Activated CD4-positive, alpha-beta T cell treated with anti-CD3 and anti-CD28 coated beads for 36 hours (primary cell): ENCODE measurements around the gene ZMYND15. TPM values are rescaled to one million over a fixed set of nuclear protein-coding genes. Genes with fewer than 3 reads are reported as not detected.

Experiments
- ATAC-seq: fragments of 200-7000 bp; cut with Tn5 transposase; one replicate; pipeline ENCODE4 v1.10.0; 2021; ENCODE audit warnings: mild to moderate bottlenecking, moderate library complexity
- CTCF ChIA-PET: fragments of 350-600 bp; sonication (Branson Sonifier 250); formaldehyde crosslinking; loops from one replicate; lab custom pipeline; 2021; ENCODE audit warnings: antibody characterized with exemption; lab: Charles Lee
- POLR2A ChIA-PET: fragments of 350-600 bp; sonication (Branson Sonifier 250); formaldehyde crosslinking; loops from one replicate; lab custom pipeline; 2021; ENCODE audit warnings: antibody characterized with exemption, inconsistent platforms; lab: Charles Lee
- DNase-seq: peaks from one replicate; pipeline ENCODE4 v3.0.0-alpha.2; 2020
- H3K27ac Mint-ChIP-seq: one replicate; pipeline ENCODE4 v1.8.0; 2021; ENCODE audit warnings: mixed read lengths
- H3K27me3 Mint-ChIP-seq: one replicate; pipeline ENCODE4 v1.8.0; 2021; ENCODE audit warnings: mixed read lengths
- H3K36me3 Mint-ChIP-seq: one replicate; pipeline ENCODE4 v1.8.0; 2021; ENCODE audit warnings: low read depth, mixed read lengths
- H3K4me1 Mint-ChIP-seq: one replicate; pipeline ENCODE4 v1.8.0; 2021; ENCODE audit warnings: mixed read lengths
- H3K4me3 Mint-ChIP-seq: one replicate; pipeline ENCODE4 v1.8.0; 2021; ENCODE audit warnings: mild to moderate bottlenecking, moderate library complexity, mixed read lengths
- H3K9me3 Mint-ChIP-seq: one replicate; pipeline ENCODE4 v1.8.0; 2021; ENCODE audit warnings: low read depth, mixed read lengths
- intact Hi-C, 2 experiments: fragments of 100-400 bp; cut with DNase I in 1 of 2; cut with micrococcal nuclease in 1 of 2; formaldehyde crosslinking; loops; one replicate each; pipeline versions ENCODE4 v1.14.2 to v1.15.1; 2022 to 2024; cut with DNase I, micrococcal nuclease
- total RNA-seq, 2 experiments: library from RNA; stranded (reverse); gene quantifications; one replicate each; pipeline ENCODE4 v1.2.3, GENCODE V29; 2021

The ZMYND15 gene
- total RNA-seq, 2 experiments from 2014 or later = 0.09 to 0.11 TPM

GRCh38 chr17:4766723-4767122, 27.1 kb downstream of the ZMYND15 start:
- no peaks in the 10 kb centered on the region for H3K9me3 Mint-ChIP-seq
- H3K4me3 Mint-ChIP-seq = no peak overlapping the region
- intact Hi-C loops = no loop called here
- no peak overlapping the region for H3K27ac Mint-ChIP-seq
- H3K36me3 Mint-ChIP-seq = no peaks in the 10 kb centered on the region
- no peak for ATAC-seq
- POLR2A ChIA-PET = no interaction called here
- no peak for DNase-seq
- H3K27me3 Mint-ChIP-seq = peaks cover 5% of the 10 kb centered on the region
- H3K4me1 Mint-ChIP-seq = peaks cover 11% of the 10 kb centered on the region
- CTCF ChIA-PET = no interaction called here

- H3K4me3 Mint-ChIP-seq = no peak overlapping the region
- H3K9me3 Mint-ChIP-seq = no peaks in the 10 kb centered on the region
- ChIA-PET CTCF (interaction anchor here (0.6 to 1.6 kb wide), 2 partner anchors 12 to 22 kb away, joined by 3 read pairs; no protein-coding TSS in a partner anchor), POLR2A (no interaction called here)
- no peak for DNase-seq
- ATAC-seq = no peak
- peaks cover 7% of the 10 kb centered on the region for H3K27me3 Mint-ChIP-seq
- intact Hi-C loops = no loop called here
- H3K36me3 Mint-ChIP-seq = no peaks in the 10 kb centered on the region
- no peak overlapping the region for H3K27ac Mint-ChIP-seq
- peaks cover 13% of the 10 kb centered on the region for H3K4me1 Mint-ChIP-seq
These were observed 28.7 kb downstream of the ZMYND15 start for GRCh38 chr17:4768298-4768697.

GRCh38 chr17:4769628-4770027, 30.0 kb downstream of the ZMYND15 start:
- POLR2A ChIA-PET = no interaction called here
- Mint-ChIP-seq H3K27ac (no peak overlapping the region), H3K9me3 (no peaks in the 10 kb centered on the region), H3K27me3 (peaks cover 7% of the 10 kb centered on the region), H3K4me1 (peaks cover 13% of the 10 kb centered on the region), H3K4me3 (no peak overlapping the region), H3K36me3 (no peaks in the 10 kb centered on the region)
- DNase-seq (no peak), ATAC-seq (peak; percentile 47)
- intact Hi-C loops = no loop called here
- CTCF ChIA-PET = interaction anchor here (1.6 kb wide), 1 partner anchor 13 kb away, joined by 3 read pairs; no protein-coding TSS in a partner anchor

GRCh38 chr17:4771519-4772234, 32.0 kb downstream of the ZMYND15 start, which contains the start of gene TM4SF5:
Gene TM4SF5 (plus strand): TSS chr17:4771886. CDS start chr17:4771923, 37 bp downstream.
- ATAC-seq (peak; percentile 60), DNase-seq (peak; percentile 17)
- ChIA-PET POLR2A (no interaction called here), CTCF (no interaction called here)
- intact Hi-C loops = no loop called here
- Mint-ChIP-seq H3K4me1 (peaks cover 13% of the 10 kb centered on the region), H3K4me3 (no peak within 1 kb of the TSS), H3K36me3 (no peaks in the 10 kb centered on the region), H3K27me3 (peaks cover 7% of the 10 kb centered on the region), H3K27ac (no peak within 1 kb of the TSS), H3K9me3 (no peaks in the 10 kb centered on the region)

GRCh38 chr17:4772235-4772613, 32.6 kb downstream of the ZMYND15 start:
- H3K27ac Mint-ChIP-seq = no peak overlapping the region
- ChIA-PET POLR2A (no interaction called here), CTCF (no interaction called here)
- no peaks in the 10 kb centered on the region for H3K9me3 Mint-ChIP-seq
- H3K4me3 Mint-ChIP-seq = no peak overlapping the region
- peaks cover 13% of the 10 kb centered on the region for H3K4me1 Mint-ChIP-seq
- DNase-seq (no peak), ATAC-seq (no peak)
- H3K27me3 Mint-ChIP-seq = peaks cover 7% of the 10 kb centered on the region
- H3K36me3 Mint-ChIP-seq = no peaks in the 10 kb centered on the region
- intact Hi-C loops = no loop called here

GRCh38 chr17:4777969-4778760, 38.5 kb downstream of the ZMYND15 start:
- Mint-ChIP-seq H3K4me1 (no peaks in the 10 kb centered on the region), H3K27ac (no peak overlapping the region), H3K27me3 (peaks cover 22% of the 10 kb centered on the region), H3K36me3 (no peaks in the 10 kb centered on the region), H3K9me3 (no peaks in the 10 kb centered on the region), H3K4me3 (no peak overlapping the region)
- intact Hi-C loops = no loop called here
- POLR2A ChIA-PET = interaction anchor here (1.3 kb wide), 1 partner anchor 12 kb away, joined by 3 read pairs; no protein-coding TSS in a partner anchor
- DNase-seq (no peak), ATAC-seq (no peak)
- CTCF ChIA-PET = interaction anchor here (0.5 kb wide), 1 partner anchor 147 kb away, joined by 3 read pairs; no protein-coding TSS in a partner anchor

- ChIA-PET CTCF (interaction anchor here (0.6 kb wide), 1 partner anchor 580 kb away, joined by 3 read pairs; no protein-coding TSS in a partner anchor), POLR2A (no interaction called here)
- ATAC-seq (no peak), DNase-seq (no peak)
- intact Hi-C loops = no loop called here
- H3K36me3 Mint-ChIP-seq = no peaks in the 10 kb centered on the region
- H3K9me3 Mint-ChIP-seq = no peaks in the 10 kb centered on the region
- no peak overlapping the region for H3K27ac Mint-ChIP-seq
- no peak overlapping the region for H3K4me3 Mint-ChIP-seq
- peaks cover 40% of the 10 kb centered on the region for H3K27me3 Mint-ChIP-seq
- peaks cover 2% of the 10 kb centered on the region for H3K4me1 Mint-ChIP-seq
These were observed 40.8 kb downstream of the ZMYND15 start for GRCh38 chr17:4780325-4780955.

GRCh38 chr17:4782652-4783051, 43.0 kb downstream of the ZMYND15 start:
- ATAC-seq = peak; percentile 41
- H3K27ac Mint-ChIP-seq = no peak overlapping the region

GRCh38 chr17:4785311-4786105, 45.9 kb downstream of the ZMYND15 start:
- ChIA-PET POLR2A (no interaction called here), CTCF (interaction anchor here (1.0 kb wide), 1 partner anchor 45 kb away, joined by 4 read pairs; no protein-coding TSS in a partner anchor)
- ATAC-seq = no peak
- Mint-ChIP-seq H3K27ac (no peak overlapping the region), H3K4me3 (no peak overlapping the region), H3K36me3 (no peaks in the 10 kb centered on the region), H3K4me1 (peaks cover 18% of the 10 kb centered on the region), H3K27me3 (peaks cover 60% of the 10 kb centered on the region), H3K9me3 (no peaks in the 10 kb centered on the region)
- intact Hi-C loops = loop anchor here (5.0 kb wide), 3 partner anchors 53 to 143 kb away; partner anchors contain the start of genes ALOX15 (in 1 of the 2), CHRNE (in 1 of the 2) and MED11 (in 1 of the 2)
- peak; percentile 37 for DNase-seq

More at GRCh38 chr17:4782652-4783051, 43.0 kb downstream of the ZMYND15 start:
- no peak overlapping the region for H3K4me3 Mint-ChIP-seq
- H3K27me3 Mint-ChIP-seq = peaks cover 57% of the 10 kb centered on the region
- CTCF ChIA-PET = interaction anchor here (0.6 to 1.2 kb wide), 4 partner anchors 9 to 709 kb away, joined by 3 to 4 read pairs (median 3); no protein-coding TSS in a partner anchor
- H3K9me3 Mint-ChIP-seq = no peaks in the 10 kb centered on the region
- no peaks in the 10 kb centered on the region for H3K36me3 Mint-ChIP-seq
- H3K4me1 Mint-ChIP-seq = peaks cover 15% of the 10 kb centered on the region
- intact Hi-C loops = no loop called here
- POLR2A ChIA-PET = no interaction called here
- DNase-seq = peak; percentile 55

- peaks cover 22% of the 10 kb centered on the region for H3K4me1 Mint-ChIP-seq
- H3K27ac Mint-ChIP-seq = no peak within 1 kb of the TSS
- CTCF ChIA-PET = interaction anchor here (1.0 kb wide), 1 partner anchor 45 kb away, joined by 4 read pairs; no protein-coding TSS in a partner anchor
- DNase-seq (no peak), ATAC-seq (no peak)
- H3K4me3 Mint-ChIP-seq = no peak within 1 kb of the TSS
- peaks cover 56% of the 10 kb centered on the region for H3K27me3 Mint-ChIP-seq
- no peaks in the 10 kb centered on the region for H3K36me3 Mint-ChIP-seq
- H3K9me3 Mint-ChIP-seq = no peaks in the 10 kb centered on the region
- intact Hi-C loops = loop anchor here (5.0 kb wide), 3 partner anchors 54 to 144 kb away; partner anchors contain the start of genes ALOX15 (in 1 of the 2), CHRNE (in 1 of the 2) and MED11 (in 1 of the 2)
- POLR2A ChIA-PET = no interaction called here
These were observed 46.5 kb downstream of the ZMYND15 start, which contains the start of gene VMO1 for GRCh38 chr17:4786106-4786511. Gene VMO1 (minus strand): TSS chr17:4786364. CDS start chr17:4786352, 12 bp downstream.
